Middle frontal gyrus (tissue), 1 donor: ENCODE results near the gene TBCD.
"Not testable (repeated sequence)": the region's sequence is repeated elsewhere in the genome, so short reads cannot be mapped to it uniquely, and the experiment has no call there.

Experiments
- DNase-seq: peaks from one replicate; pipeline ENCODE4 v3.0.0-alpha.2; 2015; ENCODE audit warnings: low spot score; ENCODE audit errors: extremely low spot score

TBCD gene

GRCh38 chr17:82989051-82989450, 237.2 kb downstream of the TBCD start:
- DNase-seq: not testable (repeated sequence)

- no peak for DNase-seq
These were observed 238.0 kb downstream of the TBCD start for GRCh38 chr17:82989881-82990280.

- no peak for DNase-seq
These were observed 241.1 kb downstream of the TBCD start for GRCh38 chr17:82993005-82993404.
